WTC11 (cell line): Measurements from ENCODE around the gene CIC. TPM values are rescaled to one million over a fixed set of nuclear protein-coding genes. Genes with fewer than 3 reads are reported as not detected.

Experiments
- ATAC-seq: fragments of 200-7000 bp; cut with Tn5 transposase; 2 replicates; pipeline ENCODE4 v1.10.0; 2021; ENCODE audit warnings: mild to moderate bottlenecking, moderate library complexity
- CTCF ChIA-PET: fragments of 300-600 bp; sonication (Branson Sonifier 250); formaldehyde crosslinking; loops from one replicate; lab custom pipeline; 2021; ENCODE audit warnings: antibody characterized with exemption; lab: Charles Lee
- POLR2A ChIA-PET: fragments of 350-600 bp; sonication (Branson Sonifier 250); formaldehyde crosslinking; loops from one replicate; lab custom pipeline; 2021; ENCODE audit warnings: antibody characterized with exemption; lab: Charles Lee
- DNase-seq: peaks from one replicate; pipeline ENCODE4 v3.0.0; 2021; ENCODE audit warnings: low spot score
- H3K27ac Mint-ChIP-seq: 2 replicates; pipeline ENCODE4 v1.8.0; 2021; ENCODE audit warnings: mixed read lengths
- H3K27me3 Mint-ChIP-seq: 2 replicates; pipeline ENCODE4 v1.8.0; 2021; ENCODE audit warnings: low read depth, mild to moderate bottlenecking, moderate library complexity, mixed read lengths
- H3K36me3 Mint-ChIP-seq: 2 replicates; pipeline ENCODE4 v1.8.0; 2021; ENCODE audit warnings: mixed read lengths
- H3K4me1 Mint-ChIP-seq: 2 replicates; pipeline ENCODE4 v1.8.0; 2022; ENCODE audit warnings: mixed read lengths
- H3K4me3 Mint-ChIP-seq: 2 replicates; pipeline ENCODE4 v1.8.0; 2021; ENCODE audit warnings: mild to moderate bottlenecking, moderate library complexity, mixed read lengths
- H3K9me3 Mint-ChIP-seq: 2 replicates; pipeline ENCODE4 v1.8.0; 2021; ENCODE audit warnings: mixed read lengths
- CREM ChIP-seq: sonication (generic); formaldehyde crosslinking; IDR thresholded peaks from 2 replicates; pipeline ENCODE4 v1.8.1; 2022; ENCODE audit warnings: mild to moderate bottlenecking, missing genetic modification reagents, moderate library complexity
- CTCF ChIP-seq: fragments of 200-600 bp; IDR thresholded peaks from 2 replicates; pipeline ENCODE4 v1.8.0; 2022; ENCODE audit warnings: antibody characterized with exemption
- E2F5 ChIP-seq: sonication (generic); formaldehyde crosslinking; IDR thresholded peaks from 2 replicates; pipeline ENCODE4 v1.8.1; 2022; ENCODE audit warnings: mild to moderate bottlenecking, moderate library complexity, missing genetic modification reagents
- EMX1 ChIP-seq: fragments of 250-450 bp; sonication (Bioruptor Pico); IDR thresholded peaks from 2 replicates; pipeline ENCODE4 v1.8.0; 2021; ENCODE audit warnings: mild to moderate bottlenecking
- GABPB1 ChIP-seq: sonication (generic); formaldehyde crosslinking; IDR thresholded peaks from 2 replicates; pipeline ENCODE4 v1.8.1; 2023; ENCODE audit warnings: mild to moderate bottlenecking, missing genetic modification reagents
- IRF1 ChIP-seq: sonication (generic); formaldehyde crosslinking; IDR thresholded peaks from 2 replicates; pipeline ENCODE4 v1.8.0; 2023; ENCODE audit warnings: missing genetic modification reagents
- JAZF1 ChIP-seq: fragments of 250-450 bp; sonication (Bioruptor Pico); IDR thresholded peaks from 2 replicates; pipeline ENCODE4 v1.9.0; 2021; ENCODE audit warnings: moderate library complexity, mild to moderate bottlenecking, inconsistent platforms
- KAT7 ChIP-seq: sonication (generic); formaldehyde crosslinking; IDR thresholded peaks from 2 replicates; pipeline ENCODE4 v1.8.1; 2023; ENCODE audit warnings: missing genetic modification reagents, mild to moderate bottlenecking, borderline replicate concordance
- MAX ChIP-seq: sonication (generic); formaldehyde crosslinking; IDR thresholded peaks from 2 replicates; pipeline ENCODE4 v1.8.0; 2022; ENCODE audit warnings: mild to moderate bottlenecking, missing genetic modification reagents
- NFATC4 ChIP-seq: fragments of 250-450 bp; sonication (Bioruptor Pico); IDR thresholded peaks from 2 replicates; pipeline ENCODE4 v1.9.0; 2021; ENCODE audit warnings: mild to moderate bottlenecking
- PREB ChIP-seq: sonication (generic); formaldehyde crosslinking; IDR thresholded peaks from 2 replicates; pipeline ENCODE4 v1.8.1; 2022; ENCODE audit warnings: mild to moderate bottlenecking, missing genetic modification reagents, moderate library complexity, borderline replicate concordance
- PRRX2 ChIP-seq: fragments of 250-450 bp; sonication (Bioruptor Pico); IDR thresholded peaks from 2 replicates; pipeline ENCODE4 v1.8.0; 2021; ENCODE audit warnings: mild to moderate bottlenecking
- ZBTB21 ChIP-seq: sonication (generic); formaldehyde crosslinking; IDR thresholded peaks from 2 replicates; pipeline ENCODE4 v1.8.1; 2023; ENCODE audit warnings: mild to moderate bottlenecking, missing genetic modification reagents, borderline replicate concordance
- ZNF219 ChIP-seq: sonication (generic); formaldehyde crosslinking; IDR thresholded peaks from 2 replicates; pipeline ENCODE4 v1.8.0; 2023; ENCODE audit warnings: missing genetic modification reagents, mild to moderate bottlenecking, borderline replicate concordance
- ZNF263 ChIP-seq: sonication (generic); formaldehyde crosslinking; IDR thresholded peaks from 2 replicates; pipeline ENCODE4 v1.8.1; 2022; ENCODE audit warnings: low read depth, mild to moderate bottlenecking, moderate library complexity, missing genetic modification reagents
- ZNF396 ChIP-seq: fragments of 250-450 bp; sonication (Bioruptor Pico); IDR thresholded peaks from 2 replicates; pipeline ENCODE4 v1.8.0; 2021; ENCODE audit warnings: mild to moderate bottlenecking, moderate library complexity, borderline replicate concordance
- total RNA-seq: library from RNA; stranded (reverse); gene quantifications from 3 replicates; pipeline ENCODE4 v1.2.3, GENCODE V29; 2021
- TF ChIP-seq, protein P1 (sequence below): sonication (generic); formaldehyde crosslinking; IDR thresholded peaks from 2 replicates; pipeline ENCODE4 v1.8.1; 2022; ENCODE audit warnings: low read depth, mild to moderate bottlenecking, moderate library complexity, missing genetic modification reagents, borderline replicate concordance
- TF ChIP-seq, protein P2 (sequence below): fragments of 250-450 bp; sonication (Bioruptor Pico); IDR thresholded peaks from 2 replicates; pipeline ENCODE4 v1.9.0; 2021; ENCODE audit warnings: moderate library complexity, mild to moderate bottlenecking, inconsistent platforms, borderline replicate concordance
- TF ChIP-seq, protein P3 (sequence below): sonication (generic); formaldehyde crosslinking; IDR thresholded peaks from 2 replicates; pipeline ENCODE4 v1.8.1; 2023; ENCODE audit warnings: mild to moderate bottlenecking, moderate library complexity, missing genetic modification reagents
- TF ChIP-seq, protein P4 (sequence below): fragments of 250-450 bp; sonication (Bioruptor Pico); conservative IDR thresholded peaks from 2 replicates; pipeline ENCODE4 v1.9.0; 2021; ENCODE audit warnings: mild to moderate bottlenecking

Gene CIC
- total RNA-seq, 1 experiment from 2014 or later = 55.8 TPM

GRCh38 chr19:42284591-42285341 lies 15.7 kb downstream of the CIC start (continued):
- TF ChIP-seq, protein P1, sequence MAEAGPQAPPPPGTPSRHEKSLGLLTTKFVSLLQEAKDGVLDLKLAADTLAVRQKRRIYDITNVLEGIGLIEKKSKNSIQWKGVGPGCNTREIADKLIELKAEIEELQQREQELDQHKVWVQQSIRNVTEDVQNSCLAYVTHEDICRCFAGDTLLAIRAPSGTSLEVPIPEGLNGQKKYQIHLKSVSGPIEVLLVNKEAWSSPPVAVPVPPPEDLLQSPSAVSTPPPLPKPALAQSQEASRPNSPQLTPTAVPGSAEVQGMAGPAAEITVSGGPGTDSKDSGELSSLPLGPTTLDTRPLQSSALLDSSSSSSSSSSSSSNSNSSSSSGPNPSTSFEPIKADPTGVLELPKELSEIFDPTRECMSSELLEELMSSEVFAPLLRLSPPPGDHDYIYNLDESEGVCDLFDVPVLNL (CRISPR knock-in tag) = no peak
- no peak for TF ChIP-seq NFATC4 (CRISPR knock-in tag)
- TF ChIP-seq, all 79 proteins: peak for 0

DNA sequence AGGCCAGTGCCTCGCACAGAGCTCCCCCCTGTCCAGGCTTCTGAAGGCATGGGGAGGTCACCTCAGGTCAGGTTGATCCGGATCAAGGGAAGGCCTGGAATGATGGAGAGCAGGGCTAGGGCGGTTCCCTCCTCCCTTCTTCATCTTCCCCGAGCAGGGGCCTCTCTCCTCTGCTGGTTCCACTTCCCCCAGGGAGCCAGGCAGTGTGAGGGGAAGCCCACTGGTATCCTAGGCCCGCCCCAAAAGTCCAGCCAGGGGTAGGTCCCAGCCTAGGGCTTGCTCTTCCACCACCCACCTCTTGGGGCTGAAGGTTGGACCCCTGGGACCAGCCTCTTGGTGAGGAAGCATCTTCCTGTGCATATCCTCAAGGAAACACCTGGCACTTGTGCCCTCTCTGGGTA lies 16.5 kb downstream of the CIC start:
- peaks cover 26% of the 10 kb centered on the region for H3K4me1 Mint-ChIP-seq
- no peak for DNase-seq
- ATAC-seq = no peak
- H3K27me3 Mint-ChIP-seq = no peaks in the 10 kb centered on the region
- CTCF ChIA-PET = interaction anchor here (1.0 to 1.4 kb wide), 3 partner anchors 10 to 149 kb away, joined by 3 to 7 read pairs (median 3); no protein-coding TSS in a partner anchor
- no peaks in the 10 kb centered on the region for H3K9me3 Mint-ChIP-seq
- peaks cover 8% of the 10 kb centered on the region; the same call in 1 of the 2 replicates for H3K36me3 Mint-ChIP-seq
- H3K27ac Mint-ChIP-seq = no peak overlapping the region
- TF ChIP-seq, protein P2, sequence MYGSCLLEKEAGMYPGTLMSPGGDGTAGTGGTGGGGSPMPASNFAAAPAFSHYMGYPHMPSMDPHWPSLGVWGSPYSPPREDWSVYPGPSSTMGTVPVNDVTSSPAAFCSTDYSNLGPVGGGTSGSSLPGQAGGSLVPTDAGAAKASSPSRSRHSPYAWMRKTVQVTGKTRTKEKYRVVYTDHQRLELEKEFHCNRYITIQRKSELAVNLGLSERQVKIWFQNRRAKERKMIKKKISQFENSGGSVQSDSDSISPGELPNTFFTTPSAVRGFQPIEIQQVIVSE (CRISPR knock-in tag) = no peak
- TF ChIP-seq ZNF396 (CRISPR knock-in tag) (no peak), MAX (CRISPR knock-in tag) (no peak), ZNF219 (CRISPR knock-in tag) (no peak), GABPB1 (CRISPR knock-in tag) (no peak), E2F5 (CRISPR knock-in tag) (no peak), JAZF1 (no peak), ZBTB21 (CRISPR knock-in tag) (no peak), KAT7 (no peak), EMX1 (no peak), CTCF (no peak)
- TF ChIP-seq, protein P3, sequence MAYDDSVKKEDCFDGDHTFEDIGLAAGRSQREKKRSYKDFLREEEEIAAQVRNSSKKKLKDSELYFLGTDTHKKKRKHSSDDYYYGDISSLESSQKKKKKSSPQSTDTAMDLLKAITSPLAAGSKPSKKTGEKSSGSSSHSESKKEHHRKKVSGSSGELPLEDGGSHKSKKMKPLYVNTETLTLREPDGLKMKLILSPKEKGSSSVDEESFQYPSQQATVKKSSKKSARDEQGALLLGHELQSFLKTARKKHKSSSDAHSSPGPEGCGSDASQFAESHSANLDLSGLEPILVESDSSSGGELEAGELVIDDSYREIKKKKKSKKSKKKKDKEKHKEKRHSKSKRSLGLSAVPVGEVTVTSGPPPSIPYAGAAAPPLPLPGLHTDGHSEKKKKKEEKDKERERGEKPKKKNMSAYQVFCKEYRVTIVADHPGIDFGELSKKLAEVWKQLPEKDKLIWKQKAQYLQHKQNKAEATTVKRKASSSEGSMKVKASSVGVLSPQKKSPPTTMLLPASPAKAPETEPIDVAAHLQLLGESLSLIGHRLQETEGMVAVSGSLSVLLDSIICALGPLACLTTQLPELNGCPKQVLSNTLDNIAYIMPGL (CRISPR knock-in tag) = no peak
- H3K4me3 Mint-ChIP-seq = peak overlapping the region; percentile 89
- POLR2A ChIA-PET = no interaction called here

DNA sequence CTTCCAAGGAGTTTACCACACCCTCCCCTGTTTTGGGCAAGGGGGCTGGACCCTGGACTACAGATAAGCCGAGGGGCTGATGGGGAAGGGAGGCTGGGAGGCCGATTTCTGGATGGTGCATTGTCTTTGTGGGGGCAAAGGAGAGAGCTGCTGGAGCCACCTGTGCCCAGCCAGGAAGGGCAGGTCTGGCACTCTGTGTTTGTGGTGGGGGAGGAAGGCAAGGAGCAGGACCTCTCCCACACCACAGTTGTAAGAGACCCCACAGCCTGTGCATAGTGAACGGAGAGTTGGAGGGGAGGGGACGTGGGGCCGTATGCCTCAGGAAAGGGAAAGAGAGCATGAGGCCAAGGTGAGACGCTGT lies 16.9 kb downstream of the CIC start:
- ChIA-PET POLR2A (no interaction called here), CTCF (no interaction called here)
- H3K4me1 Mint-ChIP-seq = peaks cover 26% of the 10 kb centered on the region
- TF ChIP-seq PREB (CRISPR knock-in tag) (no peak), ZNF263 (CRISPR knock-in tag) (no peak), ZNF396 (CRISPR knock-in tag) (no peak), PRRX2 (CRISPR knock-in tag) (no peak), CREM (CRISPR knock-in tag) (no peak), IRF1 (CRISPR knock-in tag) (no peak)
- TF ChIP-seq, protein P4, sequence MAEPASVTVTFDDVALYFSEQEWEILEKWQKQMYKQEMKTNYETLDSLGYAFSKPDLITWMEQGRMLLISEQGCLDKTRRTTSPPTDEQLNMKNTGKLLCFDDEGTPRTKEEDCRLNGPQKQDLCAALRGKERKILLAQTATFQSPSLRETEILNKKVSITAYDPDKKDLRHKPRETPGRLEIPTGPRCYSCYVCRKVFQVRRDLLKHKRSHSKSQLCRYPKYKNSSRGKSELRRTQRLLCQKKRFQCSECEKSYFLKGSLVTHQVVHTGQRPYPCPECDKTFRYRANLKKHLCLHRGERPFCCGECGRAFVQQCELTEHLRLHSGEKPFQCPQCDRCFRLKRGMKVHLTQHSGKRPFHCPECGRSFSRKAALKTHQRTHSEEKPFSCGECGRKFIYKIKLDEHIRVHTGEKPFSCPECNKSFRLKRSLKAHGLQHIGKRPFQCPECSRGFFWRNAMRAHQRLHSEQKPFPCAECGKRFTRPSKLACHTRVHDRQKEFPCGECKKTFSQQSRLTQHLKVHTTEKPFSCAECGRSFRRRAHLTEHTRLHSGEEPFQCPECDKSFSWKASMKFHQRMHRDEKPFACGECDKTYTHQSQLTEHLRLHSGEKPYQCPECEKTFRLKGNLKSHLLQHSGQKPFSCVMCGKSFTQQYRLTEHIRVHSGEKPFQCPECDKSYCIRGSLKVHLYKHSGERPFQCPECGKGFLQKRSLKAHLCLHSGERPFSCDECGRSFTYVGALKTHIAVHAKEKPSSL (CRISPR knock-in tag) = no peak

More for the DNA sequence above, 16.9 kb downstream of the CIC start:
- Mint-ChIP-seq H3K27ac (peak overlapping the region; percentile 60), H3K27me3 (no peaks in the 10 kb centered on the region), H3K9me3 (no peaks in the 10 kb centered on the region), H3K4me3 (peak overlapping the region; percentile 89; the same call in 1 of the 2 replicates), H3K36me3 (peaks cover 8% of the 10 kb centered on the region; the same call in 1 of the 2 replicates)
- DNase-seq = no peak
- no peak for ATAC-seq
